Measurements from ENCODE around the gene TAGLN.

The TAGLN gene

GRCh38 chr11:117232092-117232878 lies 33.1 kb downstream of the TAGLN start, which contains the start of gene RNF214:
RNF214 (plus strand) TSS chr11:117232671; CDS start chr11:117234273, 1,602 bp downstream.
- DNase-seq: peak; percentile 91

DNA sequence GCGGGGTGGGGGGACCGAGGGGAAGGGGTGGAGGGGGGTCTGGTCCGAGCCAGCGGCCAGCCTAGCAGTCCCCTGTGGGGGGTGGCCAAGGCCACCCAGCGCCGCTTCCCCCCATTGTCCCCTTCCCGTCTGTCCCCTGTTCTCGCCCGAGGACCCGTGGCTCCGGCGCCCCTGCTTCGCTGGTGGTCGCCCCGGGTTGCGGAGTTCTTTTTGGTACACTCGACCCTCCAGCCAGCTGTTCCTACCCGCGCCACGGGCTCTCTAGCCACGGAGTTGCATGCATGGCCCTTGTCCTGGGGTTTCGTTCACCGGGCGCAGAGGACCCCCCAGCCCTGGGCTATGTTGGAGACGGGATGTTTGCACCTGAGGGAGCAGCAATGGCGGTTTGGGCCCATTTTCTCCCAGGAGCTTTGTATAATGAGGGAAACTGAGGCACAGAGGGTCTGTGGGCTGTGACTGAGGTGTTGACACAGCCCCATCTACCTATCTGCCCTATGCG lies 33.8 kb downstream of the TAGLN start:
- DNase-seq: peak; percentile 37

- no peak for DNase-seq
Observed at GRCh38 chr11:117238221-117238620, 39.1 kb downstream of the TAGLN start.

DNA sequence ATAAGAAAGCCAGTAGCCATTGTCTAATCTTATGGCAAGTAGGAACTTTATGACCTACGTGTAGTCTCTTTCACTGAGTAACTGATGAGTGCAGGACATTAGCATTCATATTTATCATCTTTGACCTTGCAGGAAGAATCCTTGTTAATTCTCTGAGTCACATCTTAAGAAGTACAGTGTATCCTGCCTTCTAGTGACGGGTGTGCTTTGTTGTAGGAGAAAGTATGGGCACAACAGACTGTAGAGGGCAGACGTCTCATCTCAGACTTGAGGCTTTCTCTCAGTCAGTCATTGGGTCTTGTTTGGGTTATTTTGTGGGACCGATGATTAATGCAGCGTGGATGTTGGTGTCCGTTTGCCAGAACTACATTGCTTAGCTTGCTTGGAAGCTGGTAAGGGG lies 40.1 kb downstream of the TAGLN start:
- no peak for DNase-seq

DNA sequence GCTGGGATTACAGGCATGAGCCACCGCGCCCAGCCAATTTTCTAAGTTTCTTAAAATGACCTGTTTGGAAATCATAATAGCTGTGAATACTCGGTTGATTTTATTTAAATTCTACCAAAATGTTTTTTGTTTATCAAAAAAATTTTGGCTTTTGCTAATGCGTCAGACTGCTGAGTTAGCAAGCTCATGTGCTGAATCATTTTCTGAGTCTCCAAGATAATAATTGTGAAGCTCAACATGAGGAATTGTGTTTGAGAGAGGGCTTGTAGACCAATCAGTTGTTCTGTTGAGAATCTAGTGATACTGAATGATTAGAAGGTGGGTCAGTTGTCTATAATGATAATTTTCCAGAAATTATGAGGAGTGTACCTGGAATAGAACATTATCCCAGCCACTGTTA lies 49.2 kb downstream of the TAGLN start:
- DNase-seq: no peak

DNA sequence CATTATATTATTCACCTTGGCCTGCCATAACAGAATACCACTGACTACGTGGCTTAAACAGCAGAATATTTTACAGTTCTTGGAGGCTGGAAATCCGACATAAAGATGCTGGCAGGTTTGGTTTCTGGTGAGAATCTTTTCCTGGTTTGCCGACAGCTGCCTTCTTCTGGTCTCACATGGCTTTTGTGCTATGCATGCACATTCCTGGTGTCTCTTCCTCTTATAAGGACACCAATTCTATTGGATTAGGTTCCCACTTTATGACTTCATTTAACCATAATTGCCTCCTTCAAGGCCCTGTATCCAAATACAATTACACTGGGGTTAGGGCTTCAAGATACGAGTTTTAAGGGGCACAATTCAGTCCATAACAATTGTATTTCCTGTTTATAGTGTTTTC lies 50.4 kb downstream of the TAGLN start:
- no peak for DNase-seq

DNA sequence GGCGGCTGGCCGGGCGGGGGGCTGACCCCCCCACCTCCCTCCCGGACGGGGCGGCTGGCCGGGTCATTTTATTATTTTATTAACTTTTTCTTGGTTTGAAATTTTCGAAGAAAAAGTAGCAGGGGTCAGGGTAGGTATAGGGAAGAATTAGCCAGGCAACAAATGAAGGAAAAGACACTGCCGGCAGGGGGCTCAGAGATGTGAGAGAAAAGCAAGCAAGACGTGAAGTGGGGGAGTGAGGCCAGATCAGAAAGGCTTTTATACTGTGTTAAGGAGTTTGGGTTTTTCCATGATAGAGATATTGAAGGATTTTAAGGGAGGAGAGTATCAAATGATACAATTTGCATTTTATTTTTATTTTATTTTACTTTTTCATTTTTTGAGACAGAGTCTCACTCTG lies 52.3 kb downstream of the TAGLN start:
- no peak for DNase-seq

- peak; percentile 73 for DNase-seq
Observed at GRCh38 chr11:117255966-117256365, 56.8 kb downstream of the TAGLN start.

GRCh38 chr11:117256573-117256972 lies 57.4 kb downstream of the TAGLN start:
- DNase-seq: no peak
